ENCODE results near the gene DHRS11.

DNA sequence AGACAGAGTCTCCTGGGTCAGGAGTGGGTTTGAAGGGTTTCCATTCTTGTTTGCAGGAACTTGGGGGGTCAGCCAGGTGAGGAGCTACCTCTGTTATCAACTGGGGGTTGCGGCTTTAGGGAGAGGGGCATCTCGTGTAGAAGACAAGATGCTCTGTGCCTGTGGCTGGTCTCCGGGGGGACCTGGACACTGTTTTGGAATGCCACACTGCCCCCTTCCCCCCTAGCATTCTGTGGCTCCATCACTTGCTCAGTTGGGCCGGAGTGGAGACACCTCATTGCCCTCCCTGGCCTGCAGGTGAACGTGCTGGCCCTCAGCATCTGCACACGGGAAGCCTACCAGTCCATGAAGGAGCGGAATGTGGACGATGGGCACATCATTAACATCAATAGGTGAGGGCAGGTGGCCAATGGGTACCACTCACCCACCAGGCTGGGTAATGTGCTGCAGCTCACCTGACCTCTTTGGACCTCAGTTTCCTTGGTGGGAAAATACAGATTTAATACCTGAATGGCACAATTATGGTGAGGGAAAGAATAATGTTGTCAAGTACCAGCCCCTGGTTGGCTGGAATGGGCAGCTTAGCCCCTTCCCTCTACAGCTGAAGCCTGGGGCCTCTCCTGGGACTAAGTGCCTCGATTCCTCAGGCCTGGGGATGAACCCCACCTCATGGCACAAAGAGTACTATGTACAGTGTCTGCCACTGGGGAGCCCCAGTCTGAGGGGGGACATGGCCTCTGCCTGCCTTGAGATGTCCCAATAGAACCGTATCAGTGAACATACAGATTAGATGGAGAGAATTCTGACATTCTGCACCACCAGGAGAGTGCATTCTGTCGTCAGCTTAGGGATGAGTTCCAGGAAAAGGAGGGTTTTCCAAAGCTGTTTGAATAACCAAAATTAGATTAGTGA, 6.4 kb downstream of the DHRS11 start:
- TF ChIP-seq CEBPB (IDR thresholded peaks at IDR 0.05) (no peak), TCF12 (IDR thresholded peaks at IDR 0.05; ENCODE audit: low read depth) (no peak), YY1 (IDR thresholded peaks at IDR 0.05; ENCODE audit: low read depth) (no peak)
- TF ChIP-seq, protein P1, sequence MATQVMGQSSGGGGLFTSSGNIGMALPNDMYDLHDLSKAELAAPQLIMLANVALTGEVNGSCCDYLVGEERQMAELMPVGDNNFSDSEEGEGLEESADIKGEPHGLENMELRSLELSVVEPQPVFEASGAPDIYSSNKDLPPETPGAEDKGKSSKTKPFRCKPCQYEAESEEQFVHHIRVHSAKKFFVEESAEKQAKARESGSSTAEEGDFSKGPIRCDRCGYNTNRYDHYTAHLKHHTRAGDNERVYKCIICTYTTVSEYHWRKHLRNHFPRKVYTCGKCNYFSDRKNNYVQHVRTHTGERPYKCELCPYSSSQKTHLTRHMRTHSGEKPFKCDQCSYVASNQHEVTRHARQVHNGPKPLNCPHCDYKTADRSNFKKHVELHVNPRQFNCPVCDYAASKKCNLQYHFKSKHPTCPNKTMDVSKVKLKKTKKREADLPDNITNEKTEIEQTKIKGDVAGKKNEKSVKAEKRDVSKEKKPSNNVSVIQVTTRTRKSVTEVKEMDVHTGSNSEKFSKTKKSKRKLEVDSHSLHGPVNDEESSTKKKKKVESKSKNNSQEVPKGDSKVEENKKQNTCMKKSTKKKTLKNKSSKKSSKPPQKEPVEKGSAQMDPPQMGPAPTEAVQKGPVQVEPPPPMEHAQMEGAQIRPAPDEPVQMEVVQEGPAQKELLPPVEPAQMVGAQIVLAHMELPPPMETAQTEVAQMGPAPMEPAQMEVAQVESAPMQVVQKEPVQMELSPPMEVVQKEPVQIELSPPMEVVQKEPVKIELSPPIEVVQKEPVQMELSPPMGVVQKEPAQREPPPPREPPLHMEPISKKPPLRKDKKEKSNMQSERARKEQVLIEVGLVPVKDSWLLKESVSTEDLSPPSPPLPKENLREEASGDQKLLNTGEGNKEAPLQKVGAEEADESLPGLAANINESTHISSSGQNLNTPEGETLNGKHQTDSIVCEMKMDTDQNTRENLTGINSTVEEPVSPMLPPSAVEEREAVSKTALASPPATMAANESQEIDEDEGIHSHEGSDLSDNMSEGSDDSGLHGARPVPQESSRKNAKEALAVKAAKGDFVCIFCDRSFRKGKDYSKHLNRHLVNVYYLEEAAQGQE (IDR thresholded peaks at IDR 0.05; ENCODE audit: low read depth) = no peak
